PFSK-1 (cell line): Measurements from ENCODE around the gene DNER.

Experiments used
- FOXP2 ChIP-seq: optimal IDR thresholded peaks from 2 replicates; pipeline ENCODE3; 2011; ENCODE audit warnings: borderline replicate concordance, control low read depth, inconsistent platforms; ENCODE audit not compliant: insufficient read depth; ENCODE audit errors: extremely low read length, extremely low read depth
- POLR2AphosphoS5 ChIP-seq: IDR thresholded peaks from 2 replicates; pipeline ENCODE4 v1.6.1; 2012; ENCODE audit warnings: low read depth, mild to moderate bottlenecking, control low read depth, low read length, moderate library complexity
- SIN3A ChIP-seq: IDR thresholded peaks from 2 replicates; pipeline ENCODE4 v1.6.1; 2012; ENCODE audit warnings: mild to moderate bottlenecking, low read length, moderate library complexity, borderline replicate concordance; ENCODE audit not compliant: insufficient read depth
- TAF1 ChIP-seq: IDR thresholded peaks from 2 replicates; pipeline ENCODE4 v1.6.1; 2012; ENCODE audit warnings: low read length, control low read depth, borderline replicate concordance; ENCODE audit not compliant: insufficient read depth
- TF ChIP-seq, protein P1 (sequence below), 2 experiments: IDR thresholded peaks; 2 replicates each; pipeline versions ENCODE4 v1.6.1 to v1.8.0; 2011 to 2012; ENCODE audit warnings: low read depth in 2 of 2, low read length in 2 of 2, control low read depth in 1 of 2, inconsistent platforms in 1 of 2, mild to moderate bottlenecking in 1 of 2, moderate library complexity in 1 of 2; ENCODE audit not compliant: insufficient read depth in 1 of 2

Gene DNER

GRCh38 chr2:229748950-229749349, 34.6 kb upstream of the DNER start:
- TF ChIP-seq TAF1 (no peak), FOXP2 (no peak), POLR2AphosphoS5 (no peak), SIN3A (no peak)
- TF ChIP-seq, protein P1, sequence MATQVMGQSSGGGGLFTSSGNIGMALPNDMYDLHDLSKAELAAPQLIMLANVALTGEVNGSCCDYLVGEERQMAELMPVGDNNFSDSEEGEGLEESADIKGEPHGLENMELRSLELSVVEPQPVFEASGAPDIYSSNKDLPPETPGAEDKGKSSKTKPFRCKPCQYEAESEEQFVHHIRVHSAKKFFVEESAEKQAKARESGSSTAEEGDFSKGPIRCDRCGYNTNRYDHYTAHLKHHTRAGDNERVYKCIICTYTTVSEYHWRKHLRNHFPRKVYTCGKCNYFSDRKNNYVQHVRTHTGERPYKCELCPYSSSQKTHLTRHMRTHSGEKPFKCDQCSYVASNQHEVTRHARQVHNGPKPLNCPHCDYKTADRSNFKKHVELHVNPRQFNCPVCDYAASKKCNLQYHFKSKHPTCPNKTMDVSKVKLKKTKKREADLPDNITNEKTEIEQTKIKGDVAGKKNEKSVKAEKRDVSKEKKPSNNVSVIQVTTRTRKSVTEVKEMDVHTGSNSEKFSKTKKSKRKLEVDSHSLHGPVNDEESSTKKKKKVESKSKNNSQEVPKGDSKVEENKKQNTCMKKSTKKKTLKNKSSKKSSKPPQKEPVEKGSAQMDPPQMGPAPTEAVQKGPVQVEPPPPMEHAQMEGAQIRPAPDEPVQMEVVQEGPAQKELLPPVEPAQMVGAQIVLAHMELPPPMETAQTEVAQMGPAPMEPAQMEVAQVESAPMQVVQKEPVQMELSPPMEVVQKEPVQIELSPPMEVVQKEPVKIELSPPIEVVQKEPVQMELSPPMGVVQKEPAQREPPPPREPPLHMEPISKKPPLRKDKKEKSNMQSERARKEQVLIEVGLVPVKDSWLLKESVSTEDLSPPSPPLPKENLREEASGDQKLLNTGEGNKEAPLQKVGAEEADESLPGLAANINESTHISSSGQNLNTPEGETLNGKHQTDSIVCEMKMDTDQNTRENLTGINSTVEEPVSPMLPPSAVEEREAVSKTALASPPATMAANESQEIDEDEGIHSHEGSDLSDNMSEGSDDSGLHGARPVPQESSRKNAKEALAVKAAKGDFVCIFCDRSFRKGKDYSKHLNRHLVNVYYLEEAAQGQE (IDR thresholded peaks at IDR 0.05; ENCODE audit: insufficient read depth in 1 of 2, low read depth in 2 of 2, low read length in 2 of 2): no peak

- TF ChIP-seq SIN3A (no peak), TAF1 (no peak), FOXP2 (no peak), POLR2AphosphoS5 (no peak)
- TF ChIP-seq, protein P1 (IDR thresholded peaks at IDR 0.05; ENCODE audit: insufficient read depth in 1 of 2, low read depth in 2 of 2, low read length in 2 of 2): no peak
Measured at GRCh38 chr2:229740279-229740678, 25.9 kb upstream of the DNER start.

DNA sequence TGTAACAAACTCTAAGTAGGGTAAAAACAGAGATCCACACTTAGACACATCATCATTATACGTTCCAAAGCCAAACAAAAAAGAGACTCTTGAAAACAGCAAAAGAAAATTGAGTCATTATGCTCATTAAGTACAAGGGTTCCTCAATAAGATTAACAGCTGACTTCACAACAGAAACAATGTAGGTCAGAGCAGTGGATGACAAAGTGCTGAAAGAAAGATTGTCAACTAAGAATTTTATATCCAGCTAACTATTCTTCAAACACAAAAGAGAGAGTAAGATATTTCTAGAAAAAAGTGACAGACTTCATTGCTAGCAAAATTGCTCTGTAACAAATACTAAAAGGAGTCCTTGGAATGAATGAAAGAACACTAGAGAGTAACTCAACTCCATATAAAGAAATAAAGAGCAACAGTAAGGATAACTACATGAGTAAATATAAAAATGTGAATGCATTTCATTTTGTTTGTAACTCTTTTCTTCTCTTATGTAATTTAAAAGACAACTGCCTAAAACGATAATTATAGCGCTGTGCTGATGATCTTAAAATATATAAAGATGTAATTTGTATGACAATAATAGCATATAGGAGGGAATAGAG, 23.8 kb upstream of the DNER start:
- TF ChIP-seq, protein P1 (IDR thresholded peaks at IDR 0.05; ENCODE audit: insufficient read depth in 1 of 2, low read depth in 2 of 2, low read length in 2 of 2): no peak
- no peak for TF ChIP-seq FOXP2
- no peak for TF ChIP-seq TAF1
- TF ChIP-seq SIN3A: no peak
- no peak for TF ChIP-seq POLR2AphosphoS5

- no peak for TF ChIP-seq TAF1
- no peak for TF ChIP-seq POLR2AphosphoS5
- TF ChIP-seq, protein P1 (IDR thresholded peaks at IDR 0.05; ENCODE audit: insufficient read depth in 1 of 2, low read depth in 2 of 2, low read length in 2 of 2): no peak
- no peak for TF ChIP-seq SIN3A
- TF ChIP-seq FOXP2: no peak
Measured at GRCh38 chr2:229734410-229734809, 20.1 kb upstream of the DNER start.
